Hindlimb muscle (tissue), 1 donor: Measurements from ENCODE around the gene NT5C1A. TPM values are rescaled to one million over a fixed set of nuclear protein-coding genes. Genes with fewer than 3 reads are reported as not detected.

ENCODE experiments used
- DNase-seq: peaks from one replicate; pipeline ENCODE4 v3.0.0-alpha.2; 2013
- polyA plus RNA-seq: library from polyadenylated mRNA; unstranded; fragments of 120-200 nt; gene quantifications from one replicate; pipeline ENCODE4 v1.2.1, GENCODE V29; 2013; ENCODE audit not compliant: insufficient read length

The NT5C1A gene
- 12.8 TPM for polyA plus RNA-seq

DNA sequence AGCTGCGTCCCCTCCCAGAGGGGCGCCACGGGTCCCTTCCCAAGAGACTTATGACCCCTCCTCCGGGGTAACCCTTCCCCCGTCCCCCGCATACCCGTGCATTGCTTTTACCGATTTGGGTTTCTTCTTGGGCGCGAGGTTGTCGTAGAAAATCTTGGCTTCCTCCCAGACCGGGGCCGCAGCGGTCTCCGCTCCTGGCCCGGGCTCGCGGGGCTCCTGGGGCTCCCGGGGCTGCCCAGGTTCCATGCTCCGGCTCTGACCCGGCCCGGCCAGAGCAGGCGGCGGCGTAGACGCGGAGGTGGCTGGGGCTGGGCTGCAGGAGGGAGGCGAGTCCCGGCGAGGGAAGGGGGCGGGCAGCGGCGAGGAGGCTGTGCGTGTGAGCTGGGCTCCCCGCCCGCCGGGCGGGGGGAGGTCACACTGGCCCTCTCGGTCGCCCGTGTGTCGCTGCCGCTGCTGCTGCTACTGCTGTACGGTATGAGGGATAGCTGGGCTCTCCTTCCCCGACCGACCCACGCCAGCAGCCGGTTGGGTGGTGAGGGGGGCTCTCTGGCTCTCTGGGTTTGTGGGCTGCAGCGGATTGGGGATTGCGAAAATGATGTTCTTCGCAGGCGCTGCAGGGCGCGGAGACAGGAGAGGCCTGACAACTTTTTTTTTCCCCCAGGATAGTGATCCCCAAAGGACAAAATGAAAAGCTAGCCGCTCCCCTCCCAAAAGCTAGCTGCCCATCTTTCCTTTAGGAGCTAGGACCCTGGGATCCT is at the start of gene NT5C1A:
Gene NT5C1A, minus strand, starts transcription at position 315 of the 758 bp plus-strand sequence. Its CDS starts 69 bp downstream, at position 246.
- DNase-seq: peak; percentile 46

DNA sequence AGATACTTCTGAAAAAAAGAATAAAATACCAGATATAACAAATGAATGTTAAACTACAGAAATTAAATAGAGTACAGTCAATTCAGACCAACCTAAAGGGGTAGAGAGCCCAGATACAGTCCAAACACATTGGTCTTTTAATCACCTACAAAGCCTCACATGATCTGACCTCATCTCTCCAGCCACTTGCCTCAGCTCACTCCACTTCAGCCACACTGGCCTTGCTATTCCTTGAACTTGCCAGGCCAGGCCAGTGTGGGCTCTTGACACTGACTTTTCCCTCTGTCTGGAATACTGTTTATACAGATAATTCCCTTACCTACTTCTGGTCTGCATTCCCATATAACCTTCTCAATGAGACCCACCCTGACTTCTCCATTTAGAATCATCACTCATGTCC is 49.8 kb upstream of the NT5C1A start:
- no peak for DNase-seq

DNA sequence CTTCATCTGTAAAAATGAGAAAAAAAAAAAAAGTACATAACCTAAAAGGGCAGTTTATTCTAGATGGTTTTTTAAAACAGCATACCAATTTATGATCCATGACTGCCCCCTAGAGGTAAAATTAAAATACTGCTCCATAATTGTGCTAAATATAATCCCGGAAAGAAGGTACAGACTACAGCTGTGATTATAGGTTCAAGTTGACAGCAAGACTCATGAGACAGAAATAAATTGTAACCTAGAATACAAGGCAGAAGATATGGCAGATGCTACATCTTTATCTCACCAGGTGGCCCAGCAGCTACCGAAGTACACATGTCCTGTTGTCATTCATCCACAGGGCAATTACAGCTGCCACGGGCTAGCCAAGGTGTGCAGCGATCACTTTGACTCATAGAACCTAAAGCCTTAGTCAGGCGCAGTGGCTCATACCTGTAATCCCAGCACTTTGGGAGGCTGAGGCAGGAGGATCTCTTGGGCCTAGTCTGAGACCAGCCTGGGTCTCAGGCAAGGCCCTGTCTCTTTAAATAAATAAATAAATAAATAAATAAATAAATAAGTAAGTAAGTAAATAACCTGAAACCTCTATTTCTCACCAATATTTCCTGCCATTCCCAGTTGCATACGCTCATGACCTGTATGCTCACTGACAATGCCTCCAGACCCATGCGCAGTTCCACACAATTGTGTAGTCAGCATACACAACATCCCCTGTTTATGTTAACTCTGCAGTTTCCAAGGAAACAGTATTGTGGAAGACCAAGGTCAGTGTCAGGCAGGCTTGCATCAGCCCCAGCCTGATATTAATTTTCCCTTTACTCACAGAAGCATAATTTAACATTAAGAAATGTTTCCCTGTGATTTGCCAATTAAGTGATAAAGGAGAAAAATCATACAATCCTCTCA is 48.4 kb upstream of the NT5C1A start:
- DNase-seq: peak; percentile 40

- DNase-seq: no peak
Measured at GRCh38 chr1:39717809-39718208, 45.9 kb upstream of the NT5C1A start.

DNA sequence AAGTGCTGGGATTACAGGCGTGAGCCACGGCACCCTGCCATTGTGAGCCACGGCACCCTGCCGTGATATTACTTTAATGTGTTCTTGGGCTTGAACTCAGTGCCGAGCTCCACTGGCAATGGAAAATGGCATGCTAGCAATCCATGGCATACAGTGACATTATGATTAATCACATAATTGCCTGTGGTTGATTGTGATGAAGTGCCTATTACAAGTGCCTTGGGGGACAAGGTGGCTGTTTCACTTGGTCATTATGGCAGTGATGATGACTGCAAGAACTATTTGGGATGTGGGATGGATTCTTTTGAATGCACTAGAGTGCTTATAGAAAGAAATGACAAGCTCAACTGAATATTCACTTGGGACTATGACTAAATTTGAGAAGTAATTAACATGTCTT is 41.6 kb upstream of the NT5C1A start:
- no peak for DNase-seq

- DNase-seq: no peak
Measured at GRCh38 chr1:39711966-39712340, 40.0 kb upstream of the NT5C1A start.

- DNase-seq: no peak
Measured at GRCh38 chr1:39711104-39711965, 39.4 kb upstream of the NT5C1A start.

DNA sequence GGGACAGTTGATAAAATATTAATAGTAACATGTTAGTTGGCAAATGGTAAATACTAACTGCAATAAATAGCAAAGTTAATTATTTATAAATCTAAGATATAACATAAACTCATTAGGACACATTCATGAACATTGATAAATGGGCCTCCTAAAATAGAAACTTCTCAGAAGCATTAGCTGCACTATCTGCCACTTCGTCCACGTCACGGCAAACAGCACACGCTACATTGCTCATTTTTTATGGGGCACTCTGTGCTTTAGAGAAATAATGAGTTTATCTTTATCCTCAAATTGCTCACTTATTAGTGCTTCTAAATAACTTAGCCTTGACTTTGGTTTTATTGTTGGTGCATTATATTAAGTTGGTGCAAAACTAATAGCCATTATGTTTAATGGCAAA is 35.6 kb upstream of the NT5C1A start:
- no peak for DNase-seq

GRCh38 chr1:39704757-39705156 is 32.9 kb upstream of the NT5C1A start:
- DNase-seq: no peak

DNA sequence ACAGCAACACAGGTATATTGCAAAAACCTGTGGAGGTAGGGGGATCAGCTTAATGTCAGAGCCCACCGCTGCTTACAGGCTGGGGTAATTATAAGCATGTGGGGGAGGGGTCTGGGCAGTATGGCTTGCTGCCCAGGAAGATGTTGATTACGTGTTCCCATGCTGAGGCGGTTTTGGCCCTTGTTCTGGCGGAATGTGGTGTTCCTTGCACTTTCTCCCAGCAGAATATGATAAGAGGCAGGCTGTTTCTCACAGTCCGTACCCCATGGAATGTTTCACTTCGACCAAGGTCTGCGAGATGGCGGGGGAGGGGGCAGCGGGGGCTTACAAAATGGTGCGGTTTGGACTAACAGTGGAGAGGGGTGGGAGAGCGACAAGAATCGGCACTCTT is 29.1 kb upstream of the NT5C1A start:
- DNase-seq: no peak

GRCh38 chr1:39700348-39700747 is 28.4 kb upstream of the NT5C1A start:
- no peak for DNase-seq

DNA sequence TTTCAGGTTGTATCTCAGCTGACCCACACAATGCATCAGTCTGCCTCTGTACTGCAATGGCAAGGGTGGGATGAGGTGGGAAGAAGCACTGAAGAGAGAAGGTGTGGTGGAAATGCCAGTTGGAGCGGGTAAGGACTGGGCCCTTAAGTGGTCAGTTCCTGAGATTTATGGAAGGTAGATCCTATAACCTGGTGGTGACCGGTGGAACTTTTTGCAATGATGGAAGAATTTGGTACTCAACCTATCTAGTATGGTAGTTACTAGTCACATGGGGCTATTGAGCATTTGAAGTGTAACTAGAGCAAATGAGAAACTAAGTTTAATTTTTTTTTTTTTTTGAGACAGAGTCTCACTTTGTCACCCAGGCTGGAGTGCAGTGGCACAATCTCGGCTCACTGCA is 27.5 kb upstream of the NT5C1A start:
- no peak for DNase-seq

DNA sequence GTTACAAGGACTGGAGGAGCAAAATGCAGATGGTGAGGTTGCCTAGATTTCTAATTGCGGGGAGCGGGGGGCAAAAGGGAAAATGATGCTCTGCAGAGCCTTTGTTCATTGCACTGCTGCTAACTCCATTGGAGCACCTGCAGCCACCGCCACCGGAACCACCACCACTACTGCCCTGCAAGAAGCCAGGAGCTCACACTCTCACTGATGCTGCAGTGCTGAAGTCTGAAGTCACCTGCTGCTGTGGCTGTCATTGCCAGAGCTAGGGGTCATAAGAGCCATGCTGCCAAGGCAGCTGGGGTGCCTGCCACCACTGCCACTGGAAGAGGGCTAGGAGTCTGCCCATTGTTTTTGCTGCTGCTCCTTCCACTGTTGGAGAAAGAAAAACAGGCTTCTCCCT is 26.7 kb upstream of the NT5C1A start:
- DNase-seq: no peak

GRCh38 chr1:39696448-39696847 is 24.5 kb upstream of the NT5C1A start:
- no peak for DNase-seq

GRCh38 chr1:39695016-39695415 is 23.1 kb upstream of the NT5C1A start:
- no peak for DNase-seq

GRCh38 chr1:39694026-39694425 is 22.1 kb upstream of the NT5C1A start:
- DNase-seq: no peak

- DNase-seq: no peak
Measured at GRCh38 chr1:39692152-39693074, 20.5 kb upstream of the NT5C1A start.

GRCh38 chr1:39691383-39692151 is 19.7 kb upstream of the NT5C1A start, which contains the start of gene HPCAL4:
HPCAL4 (minus strand) TSS chr1:39691433; CDS start chr1:39684603, 6,830 bp downstream.
- DNase-seq: peak; percentile 73

GRCh38 chr1:39690794-39691382 is 19.0 kb upstream of the NT5C1A start:
- no peak for DNase-seq

DNA sequence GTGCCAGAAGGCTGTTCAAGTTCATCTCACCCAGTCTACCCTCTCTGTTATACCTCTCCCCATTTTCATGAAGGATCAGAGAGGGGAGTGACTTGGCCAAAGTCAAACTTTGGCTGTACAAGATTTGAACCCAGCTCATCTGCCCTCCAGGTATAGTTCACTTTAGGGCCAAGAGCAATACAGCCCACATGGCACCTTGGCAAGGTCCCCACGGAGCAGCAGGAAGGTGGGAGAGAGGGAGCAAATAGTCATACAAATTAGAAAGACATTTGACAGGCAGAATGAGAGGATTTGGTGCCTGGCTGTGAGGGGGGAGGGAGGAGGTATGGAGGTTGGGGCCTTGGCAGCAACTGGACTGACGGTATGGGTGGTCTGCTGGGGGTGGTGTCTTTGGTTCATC is 18.3 kb upstream of the NT5C1A start:
- no peak for DNase-seq
